Endothelial cell (in vitro differentiated cells): ENCODE data around the gene PEX16. TPM values are rescaled to one million over a fixed set of nuclear protein-coding genes. Genes with fewer than 3 reads are reported as not detected.

Experiments
- DNase-seq: peaks from one replicate; pipeline ENCODE4 v3.0.0; 2021; ENCODE audit warnings: low spot score
- H3K27ac Mint-ChIP-seq: one replicate; pipeline ENCODE4 v1.8.0; 2021; ENCODE audit warnings: mixed read lengths, inconsistent platforms; ENCODE audit not compliant: unreplicated experiment
- H3K27me3 Mint-ChIP-seq: one replicate; pipeline ENCODE4 v1.8.0; 2021; ENCODE audit warnings: mild to moderate bottlenecking, moderate library complexity, mixed read lengths, inconsistent platforms; ENCODE audit not compliant: unreplicated experiment
- H3K36me3 Mint-ChIP-seq: one replicate; pipeline ENCODE4 v1.8.0; 2021; ENCODE audit warnings: mild to moderate bottlenecking, low read depth, mixed read lengths, inconsistent platforms; ENCODE audit not compliant: unreplicated experiment
- H3K4me1 Mint-ChIP-seq: one replicate; pipeline ENCODE4 v1.8.0; 2021; ENCODE audit warnings: mild to moderate bottlenecking, mixed read lengths, inconsistent platforms; ENCODE audit not compliant: unreplicated experiment
- H3K4me3 Mint-ChIP-seq: one replicate; pipeline ENCODE4 v1.8.0; 2021; ENCODE audit warnings: mild to moderate bottlenecking, mixed read lengths, inconsistent platforms; ENCODE audit not compliant: unreplicated experiment
- H3K9me3 Mint-ChIP-seq: one replicate; pipeline ENCODE4 v1.8.0; 2021; ENCODE audit warnings: mixed read lengths, inconsistent platforms; ENCODE audit not compliant: unreplicated experiment
- CTCF ChIP-seq: fragments of 200-600 bp; sonication (generic); IDR thresholded peaks from one replicate; pipeline ENCODE4 v1.5.0; 2021; ENCODE audit warnings: antibody characterized with exemption; ENCODE audit not compliant: unreplicated experiment
- long read RNA-seq: library from polyadenylated mRNA; unstranded; transcript quantifications from one replicate; pipeline ENCODE4 v2.0.0, GENCODE V29; 2020; ENCODE audit not compliant: unreplicated experiment
- total RNA-seq: library from RNA; stranded (reverse); fragmentation: NEBNext Ultra II Directional; extraction: Animal tissue kit (Norgen Biotek cat#: 25700); gene quantifications from one replicate; pipeline ENCODE4 v1.2.1, GENCODE V29; 2021; ENCODE audit not compliant: unreplicated experiment

PEX16 gene
- 28.1 TPM for total RNA-seq
- long read RNA-seq, transcript PEX16-202 (11 exons, 1,335 nt): major isoform, 30 of 38 reads
- long read RNA-seq, partial matches to known transcripts: 1 of 38 reads
- long read RNA-seq, other reads (novel, unspliced or antisense): 4 of 38 reads

- Mint-ChIP-seq H3K4me3 (peak within 1 kb of the TSS; percentile 95), H3K9me3 (no peaks in the 10 kb centered on the region), H3K4me1 (peaks cover 19% of the 10 kb centered on the region), H3K27me3 (peaks cover 26% of the 10 kb centered on the region), H3K27ac (peak within 1 kb of the TSS; percentile 92), H3K36me3 (no peaks in the 10 kb centered on the region)
- peak; percentile 92 for DNase-seq
- no peak for TF ChIP-seq CTCF
Measured at GRCh38 chr11:45917623-45918330, at the start of gene PEX16. TSS of gene PEX16 (minus strand) at chr11:45917877. CDS start at chr11:45917811, 66 bp downstream.

- peaks cover 13% of the 10 kb centered on the region for H3K36me3 Mint-ChIP-seq
- peak; percentile 58 for DNase-seq
- peaks cover 2% of the 10 kb centered on the region for H3K27me3 Mint-ChIP-seq
- no peaks in the 10 kb centered on the region for H3K9me3 Mint-ChIP-seq
- TF ChIP-seq CTCF: peak; percentile 95
- no peak overlapping the region for H3K27ac Mint-ChIP-seq
- H3K4me3 Mint-ChIP-seq: no peak overlapping the region
- no peaks in the 10 kb centered on the region for H3K4me1 Mint-ChIP-seq
Measured at GRCh38 chr11:45964911-45965389, 47.3 kb upstream of the PEX16 start.

GRCh38 chr11:45961751-45962240 lies 44.1 kb upstream of the PEX16 start:
- no peaks in the 10 kb centered on the region for H3K4me1 Mint-ChIP-seq
- H3K27me3 Mint-ChIP-seq: no peaks in the 10 kb centered on the region
- DNase-seq: no peak
- TF ChIP-seq CTCF: no peak
- no peak overlapping the region for H3K4me3 Mint-ChIP-seq
- H3K27ac Mint-ChIP-seq: no peak overlapping the region
- H3K9me3 Mint-ChIP-seq: no peaks in the 10 kb centered on the region
- no peaks in the 10 kb centered on the region for H3K36me3 Mint-ChIP-seq

GRCh38 chr11:45960387-45961095 lies 42.9 kb upstream of the PEX16 start:
- H3K27ac Mint-ChIP-seq: no peak overlapping the region
- no peaks in the 10 kb centered on the region for H3K9me3 Mint-ChIP-seq
- H3K36me3 Mint-ChIP-seq: no peaks in the 10 kb centered on the region
- no peak for DNase-seq
- H3K4me1 Mint-ChIP-seq: no peaks in the 10 kb centered on the region
- no peak overlapping the region for H3K4me3 Mint-ChIP-seq
- H3K27me3 Mint-ChIP-seq: no peaks in the 10 kb centered on the region
- TF ChIP-seq CTCF: no peak

- H3K9me3 Mint-ChIP-seq: no peaks in the 10 kb centered on the region
- no peak for DNase-seq
- no peak overlapping the region for H3K4me3 Mint-ChIP-seq
- TF ChIP-seq CTCF: no peak
- H3K36me3 Mint-ChIP-seq: no peaks in the 10 kb centered on the region
- no peaks in the 10 kb centered on the region for H3K4me1 Mint-ChIP-seq
- no peaks in the 10 kb centered on the region for H3K27me3 Mint-ChIP-seq
- H3K27ac Mint-ChIP-seq: no peak overlapping the region
Measured at GRCh38 chr11:45959851-45960250, 42.2 kb upstream of the PEX16 start.
